GM23248 (cell line): ENCODE measurements around the gene GPD2.

ENCODE experiments used
- EZH2 ChIP-seq: fragments of 200-600 bp; sonication (generic); IDR thresholded peaks from 2 replicates; pipeline ENCODE4 v1.6.1; 2018; ENCODE audit warnings: antibody characterized with exemption, mild to moderate bottlenecking; ENCODE audit not compliant: insufficient read depth, poor library complexity, severe bottlenecking
- EZH2phosphoT487 ChIP-seq: fragments of 200-600 bp; sonication (generic); IDR thresholded peaks from 2 replicates; pipeline ENCODE4 v1.6.1; 2018; ENCODE audit warnings: antibody characterized with exemption, moderate library complexity, mild to moderate bottlenecking, low read depth; ENCODE audit not compliant: insufficient read depth

DNA sequence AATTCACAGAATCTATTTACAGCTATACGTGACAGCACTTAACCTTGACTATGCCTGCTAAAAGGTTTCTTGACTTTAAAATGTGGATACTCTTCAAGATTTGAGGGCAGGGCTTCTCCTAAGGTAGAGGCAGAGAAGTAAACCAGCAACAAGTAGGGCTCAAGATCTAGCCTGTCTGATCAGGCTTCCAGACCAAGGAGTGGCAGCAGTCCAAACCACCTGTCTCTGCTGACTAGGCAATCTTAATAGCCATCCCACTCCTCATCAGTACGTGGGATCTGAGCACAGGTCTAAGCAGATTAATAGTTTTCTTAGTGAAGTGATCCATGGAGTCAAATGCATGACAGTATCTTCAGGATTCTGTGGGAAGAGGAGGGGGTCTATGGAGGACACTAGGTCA, 100.4 kb downstream of the GPD2 start:
- TF ChIP-seq EZH2 (no peak), EZH2phosphoT487 (no peak)
